ENCODE measurements around the gene OXNAD1.

Gene OXNAD1

DNA sequence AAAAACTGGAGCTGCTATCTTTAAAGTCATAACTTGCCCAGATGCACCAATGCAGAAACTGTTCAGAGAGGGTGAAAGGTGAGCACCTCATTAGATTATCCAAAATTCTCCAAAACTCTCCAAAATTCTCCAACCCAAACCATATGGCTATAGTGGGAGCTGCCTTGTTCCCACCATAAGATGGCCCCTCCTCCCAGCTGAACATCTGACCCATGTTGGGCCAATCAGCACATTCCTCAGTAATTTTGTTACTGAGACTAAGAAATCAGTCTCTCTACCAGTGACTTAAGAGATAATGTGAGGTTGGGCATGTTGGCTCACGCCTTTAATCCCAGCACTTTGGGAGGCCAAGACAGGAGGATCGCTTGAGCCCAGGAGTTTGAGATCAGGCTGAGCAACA, 33.0 kb upstream of the OXNAD1 start:
- H3K27ac ChIP-seq: no peak overlapping the region
- no peaks in the 10 kb centered on the region for H3K36me3 ChIP-seq (ENCODE audit: insufficient read depth, low read length)
- no peak for TF ChIP-seq FOXP2 (optimal IDR thresholded peaks at IDR 0.05; ENCODE audit: control extremely low read depth, extremely low read length, insufficient read depth)
- TF ChIP-seq POLR2AphosphoS5 (IDR thresholded peaks at IDR 0.05; ENCODE audit: borderline replicate concordance, low read depth, low read length): no peak
- TF ChIP-seq EZH2 (IDR thresholded peaks at IDR 0.05): no peak
- no peaks in the 10 kb centered on the region for H3K9me3 ChIP-seq (ENCODE audit: low read depth, low read length)
- no peak overlapping the region for H3K9ac ChIP-seq (ENCODE audit: insufficient read length)
- no peak for DNase-seq (ENCODE audit: low read depth, low spot score)
- no peak overlapping the region for H3K4me3 ChIP-seq

DNA sequence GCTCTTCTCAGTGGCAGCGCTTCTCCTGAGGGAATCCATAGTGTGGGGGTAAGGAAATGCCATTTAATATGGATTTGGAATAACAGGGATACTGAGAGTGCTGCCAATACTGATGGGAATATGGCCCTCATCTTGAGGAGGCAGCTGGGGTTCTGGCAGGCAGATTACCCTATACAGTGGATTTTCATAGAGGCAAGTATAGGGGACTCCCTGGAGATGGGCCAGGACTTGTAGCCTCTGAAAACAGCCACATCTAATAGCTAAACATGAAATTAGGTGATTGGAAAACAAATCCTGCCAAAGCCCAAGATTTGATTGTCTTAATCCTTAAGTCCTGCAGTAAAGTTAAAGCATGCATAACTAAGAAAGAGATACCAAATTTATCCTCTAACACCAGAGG, 31.2 kb upstream of the OXNAD1 start:
- H3K9ac ChIP-seq (ENCODE audit: insufficient read length): no peak overlapping the region
- no peak for DNase-seq (ENCODE audit: low read depth, low spot score)
- H3K36me3 ChIP-seq (ENCODE audit: insufficient read depth, low read length): no peaks in the 10 kb centered on the region
- H3K27ac ChIP-seq: no peak overlapping the region
- H3K4me3 ChIP-seq: no peak overlapping the region
- no peak for TF ChIP-seq EZH2 (IDR thresholded peaks at IDR 0.05)
- no peak for TF ChIP-seq POLR2AphosphoS5 (IDR thresholded peaks at IDR 0.05; ENCODE audit: borderline replicate concordance, low read depth, low read length)
- no peak for TF ChIP-seq FOXP2 (optimal IDR thresholded peaks at IDR 0.05; ENCODE audit: control extremely low read depth, extremely low read length, insufficient read depth)
- H3K9me3 ChIP-seq (ENCODE audit: low read depth, low read length): no peaks in the 10 kb centered on the region

DNA sequence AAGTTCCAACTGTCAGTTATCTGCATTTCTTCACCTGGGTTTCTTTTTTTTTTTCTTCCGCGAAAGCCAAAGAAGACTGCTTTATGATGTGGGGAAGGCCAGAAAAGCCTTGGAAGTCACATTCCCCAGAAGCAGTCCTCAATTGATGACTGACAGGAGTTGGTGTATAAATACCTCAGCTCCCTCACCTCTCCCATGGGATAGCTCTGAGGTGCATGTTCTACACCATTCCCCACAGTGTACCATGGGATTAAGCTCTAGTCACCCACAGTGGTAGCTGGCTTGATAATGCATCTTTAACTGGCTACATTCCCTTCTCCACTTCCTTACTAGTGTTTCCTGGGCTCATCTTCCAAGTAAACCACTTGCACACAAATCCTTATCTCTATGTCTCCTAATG, 30.7 kb upstream of the OXNAD1 start:
- no peak for TF ChIP-seq POLR2AphosphoS5 (IDR thresholded peaks at IDR 0.05; ENCODE audit: borderline replicate concordance, low read depth, low read length)
- TF ChIP-seq FOXP2 (optimal IDR thresholded peaks at IDR 0.05; ENCODE audit: control extremely low read depth, extremely low read length, insufficient read depth): no peak
- TF ChIP-seq EZH2 (IDR thresholded peaks at IDR 0.05): no peak

DNA sequence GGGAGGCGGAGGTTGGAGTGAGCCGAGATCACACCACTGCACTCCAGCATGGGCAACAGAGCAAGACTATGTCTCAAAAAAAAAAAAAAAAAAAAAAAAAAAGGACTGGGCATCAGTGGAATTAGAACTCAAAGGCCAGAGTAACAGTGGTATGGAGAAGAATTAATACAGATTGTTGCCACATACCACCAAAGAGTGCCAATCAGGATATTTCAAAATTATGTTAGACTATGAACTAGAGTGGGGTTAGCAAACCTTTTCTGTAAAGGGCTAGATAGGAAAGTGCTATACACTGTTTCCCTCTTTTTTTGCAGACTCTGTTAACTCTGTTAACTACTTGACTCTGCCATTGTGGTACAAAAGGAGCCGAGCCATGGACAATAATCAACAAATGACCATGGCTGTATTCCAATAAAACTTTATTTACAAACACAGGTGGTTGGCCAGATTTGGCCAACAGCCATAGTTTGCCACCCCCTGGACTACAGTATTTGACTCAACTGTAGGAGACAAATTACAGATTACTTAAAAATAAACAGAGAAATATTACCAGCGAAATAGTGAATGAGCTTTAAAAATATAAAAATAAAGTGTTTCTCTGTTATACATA, 28.9 kb upstream of the OXNAD1 start:
- H3K36me3 ChIP-seq (ENCODE audit: insufficient read depth, low read length): no peaks in the 10 kb centered on the region
- H3K4me3 ChIP-seq: no peak overlapping the region
- H3K9ac ChIP-seq (ENCODE audit: insufficient read length): no peak overlapping the region
- TF ChIP-seq EZH2 (IDR thresholded peaks at IDR 0.05): no peak
- no peak for TF ChIP-seq POLR2AphosphoS5 (IDR thresholded peaks at IDR 0.05; ENCODE audit: borderline replicate concordance, low read depth, low read length)
- no peak for TF ChIP-seq FOXP2 (optimal IDR thresholded peaks at IDR 0.05; ENCODE audit: control extremely low read depth, extremely low read length, insufficient read depth)
- H3K27ac ChIP-seq: no peak overlapping the region
- no peak for DNase-seq (ENCODE audit: low read depth, low spot score)
- H3K9me3 ChIP-seq (ENCODE audit: low read depth, low read length): no peaks in the 10 kb centered on the region

More for the DNA sequence above, 30.7 kb upstream of the OXNAD1 start:
- Histone ChIP-seq H3K4me3 (no peak overlapping the region), H3K9ac (ENCODE audit: insufficient read length) (no peak overlapping the region), H3K9me3 (ENCODE audit: low read depth, low read length) (no peaks in the 10 kb centered on the region), H3K36me3 (ENCODE audit: insufficient read depth, low read length) (no peaks in the 10 kb centered on the region), H3K27ac (no peak overlapping the region)
- DNase-seq (ENCODE audit: low read depth, low spot score): no peak

DNA sequence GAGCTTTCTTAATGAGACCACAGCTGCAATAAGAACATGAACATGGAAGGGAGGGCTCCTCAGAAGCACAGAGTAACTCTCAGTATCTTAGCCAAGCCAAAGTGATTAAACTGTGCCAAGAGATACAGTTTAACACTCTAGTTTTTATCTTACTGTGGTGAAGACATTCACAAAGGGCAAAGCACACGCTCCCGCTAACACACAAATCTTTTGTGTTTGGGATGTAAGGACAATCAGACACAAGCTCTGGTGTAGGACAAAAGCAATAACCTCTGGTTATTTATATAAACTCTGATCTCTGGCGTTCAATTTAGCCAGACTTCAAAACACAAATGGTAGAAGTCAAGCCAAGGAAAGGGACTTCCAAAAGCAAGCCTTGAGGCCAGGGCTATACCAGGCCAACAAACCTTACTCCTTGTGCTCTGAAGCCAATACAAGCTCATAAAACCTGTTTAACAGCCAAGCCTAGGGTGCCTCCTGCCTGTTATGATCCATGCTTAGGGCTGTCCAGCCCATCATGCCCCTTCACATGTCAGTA, 28.1 kb upstream of the OXNAD1 start:
- no peak overlapping the region for H3K4me3 ChIP-seq
- H3K9ac ChIP-seq (ENCODE audit: insufficient read length): no peak overlapping the region
- H3K36me3 ChIP-seq (ENCODE audit: insufficient read depth, low read length): no peaks in the 10 kb centered on the region
- H3K27ac ChIP-seq: no peak overlapping the region
- no peak for DNase-seq (ENCODE audit: low read depth, low spot score)
- H3K9me3 ChIP-seq (ENCODE audit: low read depth, low read length): no peaks in the 10 kb centered on the region
- TF ChIP-seq FOXP2 (optimal IDR thresholded peaks at IDR 0.05; ENCODE audit: control extremely low read depth, extremely low read length, insufficient read depth) (no peak), POLR2AphosphoS5 (IDR thresholded peaks at IDR 0.05; ENCODE audit: borderline replicate concordance, low read depth, low read length) (no peak), EZH2 (IDR thresholded peaks at IDR 0.05) (no peak)

DNA sequence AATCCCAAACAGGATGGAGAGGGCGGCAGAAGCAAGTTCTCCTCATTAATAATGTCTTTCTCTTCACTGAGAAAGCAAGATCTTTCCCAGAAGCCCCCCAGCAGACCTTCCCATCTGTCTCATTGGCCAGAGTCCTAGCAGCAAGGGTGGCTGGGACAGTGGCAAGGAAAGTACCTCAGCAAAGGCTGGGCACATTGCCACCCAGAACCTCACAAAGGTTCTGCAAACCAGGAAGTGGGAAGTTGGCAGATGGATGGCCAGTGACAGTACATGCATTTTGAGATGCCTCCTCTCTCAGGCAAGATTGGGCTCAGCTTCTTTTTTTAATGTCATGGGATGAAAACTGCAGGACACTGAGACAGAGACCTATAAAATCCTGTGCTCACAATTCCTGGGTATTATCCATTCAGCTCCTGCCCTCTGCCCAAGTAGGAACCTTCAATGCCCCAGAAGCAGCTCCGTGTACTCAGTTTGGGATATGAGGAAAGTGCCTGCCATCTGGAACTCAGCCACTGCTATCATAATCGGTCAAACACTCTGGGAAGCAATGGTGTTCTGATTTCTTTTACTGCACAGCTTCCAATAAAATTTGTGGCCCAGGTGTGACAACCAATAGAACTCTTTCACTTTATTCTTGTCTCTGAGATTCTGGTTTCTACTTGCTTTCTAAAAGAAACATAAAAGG, 25.8 kb upstream of the OXNAD1 start:
- H3K27ac ChIP-seq: no peak overlapping the region

DNA sequence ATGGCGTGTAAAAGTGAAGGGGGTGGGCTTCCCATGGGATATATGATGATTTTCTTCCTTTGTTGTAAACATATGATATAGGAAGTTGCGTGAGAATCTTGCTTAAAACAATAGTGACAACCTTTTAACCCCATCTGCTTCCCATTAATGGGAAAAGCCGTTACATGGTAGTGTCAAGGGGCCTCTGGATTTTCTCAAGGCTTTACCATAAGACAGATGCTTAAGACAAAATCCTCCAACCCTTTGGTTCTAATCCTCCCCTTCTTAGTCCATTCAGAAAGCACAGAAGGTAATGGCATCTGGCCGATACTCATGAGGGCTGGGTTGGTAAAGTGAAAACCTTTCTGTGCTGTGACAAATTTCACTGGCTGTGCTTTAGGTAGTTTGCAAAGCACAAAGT, 25.2 kb upstream of the OXNAD1 start:
- no peak overlapping the region for H3K9ac ChIP-seq (ENCODE audit: insufficient read length)
- TF ChIP-seq EZH2 (IDR thresholded peaks at IDR 0.05) (no peak), FOXP2 (optimal IDR thresholded peaks at IDR 0.05; ENCODE audit: control extremely low read depth, extremely low read length, insufficient read depth) (no peak), POLR2AphosphoS5 (IDR thresholded peaks at IDR 0.05; ENCODE audit: borderline replicate concordance, low read depth, low read length) (no peak)
- no peaks in the 10 kb centered on the region for H3K36me3 ChIP-seq (ENCODE audit: insufficient read depth, low read length)
- H3K9me3 ChIP-seq (ENCODE audit: low read depth, low read length): no peaks in the 10 kb centered on the region
- H3K4me3 ChIP-seq: no peak overlapping the region
- no peak overlapping the region for H3K27ac ChIP-seq
- no peak for DNase-seq (ENCODE audit: low read depth, low spot score)

More for the DNA sequence above, 25.8 kb upstream of the OXNAD1 start:
- Histone ChIP-seq H3K9me3 (ENCODE audit: low read depth, low read length) (no peaks in the 10 kb centered on the region), H3K4me3 (no peak overlapping the region), H3K9ac (ENCODE audit: insufficient read length) (no peak overlapping the region), H3K36me3 (ENCODE audit: insufficient read depth, low read length) (no peaks in the 10 kb centered on the region)
- no peak for TF ChIP-seq EZH2 (IDR thresholded peaks at IDR 0.05)
- TF ChIP-seq POLR2AphosphoS5 (IDR thresholded peaks at IDR 0.05; ENCODE audit: borderline replicate concordance, low read depth, low read length): no peak
- no peak for TF ChIP-seq FOXP2 (optimal IDR thresholded peaks at IDR 0.05; ENCODE audit: control extremely low read depth, extremely low read length, insufficient read depth)
- DNase-seq (ENCODE audit: low read depth, low spot score): no peak

DNA sequence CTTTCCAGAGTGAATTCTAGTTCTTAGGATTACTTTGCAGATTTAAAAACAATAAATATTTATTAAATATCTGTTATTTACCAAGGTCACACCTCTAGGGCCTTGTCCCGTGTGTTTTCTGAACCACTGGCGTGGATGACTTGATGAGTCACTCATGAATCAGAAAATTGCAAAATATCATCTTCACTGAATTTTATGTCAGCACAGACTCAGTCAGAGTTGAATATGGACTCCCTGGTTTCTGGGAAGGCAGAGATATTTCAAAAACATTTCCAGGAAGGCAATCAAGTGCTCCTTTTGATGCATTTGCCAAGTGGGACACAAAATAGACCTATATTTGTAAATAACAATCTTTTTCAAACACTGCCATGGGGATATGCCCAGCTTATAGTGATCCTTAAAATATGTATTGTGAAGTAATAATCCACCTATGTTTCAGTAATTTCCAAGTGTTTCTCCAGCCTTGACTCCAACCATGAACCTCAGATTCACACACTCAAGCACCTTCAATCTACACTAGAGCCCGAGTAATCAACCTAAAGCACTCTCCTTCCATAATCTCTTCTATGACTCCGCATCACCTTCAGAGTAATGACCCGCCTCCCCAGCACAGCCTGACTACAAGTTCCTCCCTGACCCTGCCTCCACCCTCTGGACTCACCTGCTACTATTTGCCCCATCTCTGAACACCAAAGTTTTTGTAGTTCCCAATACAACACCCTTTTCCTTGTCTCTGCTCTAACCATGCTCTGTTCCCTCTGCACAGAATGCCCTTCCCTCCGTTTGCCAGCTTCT, 24.6 kb upstream of the OXNAD1 start:
- no peak overlapping the region for H3K4me3 ChIP-seq
- no peak overlapping the region for H3K27ac ChIP-seq
- no peaks in the 10 kb centered on the region for H3K9me3 ChIP-seq (ENCODE audit: low read depth, low read length)
- TF ChIP-seq POLR2AphosphoS5 (IDR thresholded peaks at IDR 0.05; ENCODE audit: borderline replicate concordance, low read depth, low read length): no peak
- no peak for TF ChIP-seq EZH2 (IDR thresholded peaks at IDR 0.05)
- no peak for TF ChIP-seq FOXP2 (optimal IDR thresholded peaks at IDR 0.05; ENCODE audit: control extremely low read depth, extremely low read length, insufficient read depth)
- H3K36me3 ChIP-seq (ENCODE audit: insufficient read depth, low read length): no peaks in the 10 kb centered on the region
- DNase-seq (ENCODE audit: low read depth, low spot score): no peak
- H3K9ac ChIP-seq (ENCODE audit: insufficient read length): no peak overlapping the region

All from SK-N-MC (cell line).